ENCODE results near the gene ROR1. TPM values are rescaled to one million over a fixed set of nuclear protein-coding genes. Genes with fewer than 3 reads are reported as not detected.

ROR1 gene
- total RNA-seq, 4 donors from 2014 or later, result 2.6 to 37.6 (median 11.5) TPM

DNA sequence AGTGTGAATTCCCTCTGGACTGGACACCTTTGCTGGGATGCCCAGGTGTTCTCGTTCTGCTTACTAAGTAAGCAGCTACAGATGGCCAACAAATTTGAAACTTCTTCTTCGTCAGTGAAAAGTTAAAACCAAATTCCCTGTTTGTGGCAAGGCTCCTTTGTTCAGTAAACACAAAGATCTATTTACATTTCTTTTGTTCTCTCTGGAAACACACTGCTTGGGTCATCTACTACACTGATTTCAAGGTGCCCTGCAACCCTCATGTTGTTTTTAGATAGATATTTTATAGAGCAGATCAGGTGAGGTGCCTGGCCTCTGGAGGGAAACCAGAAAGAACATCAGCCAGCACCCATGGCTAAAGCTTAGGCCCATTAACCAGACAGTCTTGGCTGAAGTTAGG is 272.4 kb downstream of the ROR1 start:
- DNase-seq, result no peak
- no peaks in the 10 kb centered on the region for H3K27me3 ChIP-seq

DNA sequence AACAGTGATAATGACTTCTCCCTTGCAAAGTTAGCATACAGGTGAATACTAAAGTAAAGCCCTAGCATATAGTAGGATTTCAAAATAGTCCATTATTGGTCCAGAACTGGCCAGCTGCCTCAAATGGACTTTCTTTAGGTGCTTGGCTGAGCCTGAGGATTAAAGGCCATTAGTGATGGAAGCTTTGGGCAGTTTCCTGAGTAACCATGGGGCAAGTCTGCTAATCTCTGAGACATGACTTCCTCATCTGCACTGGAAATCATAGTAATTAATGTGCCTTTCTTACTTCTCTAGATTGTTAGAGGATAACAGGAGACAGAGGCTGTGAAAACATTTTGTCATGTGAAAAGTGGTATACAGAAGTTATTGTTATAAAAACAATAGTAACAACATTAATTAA is 273.1 kb downstream of the ROR1 start:
- H3K4me1 ChIP-seq, result no peaks in the 10 kb centered on the region
- no peaks in the 10 kb centered on the region for H3K9me3 ChIP-seq
- no peak overlapping the region for H3K27ac ChIP-seq
- intact Hi-C loops (cut with DNase I; ENCODE audit: low total_unique reads), result no loop called here
- H3K36me3 ChIP-seq, result no peaks in the 10 kb centered on the region
- no peak overlapping the region for H3K4me3 ChIP-seq
- H3K27me3 ChIP-seq, result no peaks in the 10 kb centered on the region
- TF ChIP-seq POLR2A (IDR thresholded peaks at IDR 0.05), result no peak
- TF ChIP-seq, protein P1, sequence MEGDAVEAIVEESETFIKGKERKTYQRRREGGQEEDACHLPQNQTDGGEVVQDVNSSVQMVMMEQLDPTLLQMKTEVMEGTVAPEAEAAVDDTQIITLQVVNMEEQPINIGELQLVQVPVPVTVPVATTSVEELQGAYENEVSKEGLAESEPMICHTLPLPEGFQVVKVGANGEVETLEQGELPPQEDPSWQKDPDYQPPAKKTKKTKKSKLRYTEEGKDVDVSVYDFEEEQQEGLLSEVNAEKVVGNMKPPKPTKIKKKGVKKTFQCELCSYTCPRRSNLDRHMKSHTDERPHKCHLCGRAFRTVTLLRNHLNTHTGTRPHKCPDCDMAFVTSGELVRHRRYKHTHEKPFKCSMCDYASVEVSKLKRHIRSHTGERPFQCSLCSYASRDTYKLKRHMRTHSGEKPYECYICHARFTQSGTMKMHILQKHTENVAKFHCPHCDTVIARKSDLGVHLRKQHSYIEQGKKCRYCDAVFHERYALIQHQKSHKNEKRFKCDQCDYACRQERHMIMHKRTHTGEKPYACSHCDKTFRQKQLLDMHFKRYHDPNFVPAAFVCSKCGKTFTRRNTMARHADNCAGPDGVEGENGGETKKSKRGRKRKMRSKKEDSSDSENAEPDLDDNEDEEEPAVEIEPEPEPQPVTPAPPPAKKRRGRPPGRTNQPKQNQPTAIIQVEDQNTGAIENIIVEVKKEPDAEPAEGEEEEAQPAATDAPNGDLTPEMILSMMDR (IDR thresholded peaks at IDR 0.05), result no peak
- DNase-seq, result no peak

More for the DNA sequence above, 272.4 kb downstream of the ROR1 start:
- Histone ChIP-seq H3K4me3 (no peak overlapping the region), H3K36me3 (no peaks in the 10 kb centered on the region), H3K4me1 (no peaks in the 10 kb centered on the region), H3K27ac (no peak overlapping the region), H3K9me3 (no peaks in the 10 kb centered on the region)
- no peak for TF ChIP-seq POLR2A (IDR thresholded peaks at IDR 0.05)
- TF ChIP-seq, protein P1 (IDR thresholded peaks at IDR 0.05), result no peak
- intact Hi-C loops (cut with DNase I; ENCODE audit: low total_unique reads), result no loop called here

DNA sequence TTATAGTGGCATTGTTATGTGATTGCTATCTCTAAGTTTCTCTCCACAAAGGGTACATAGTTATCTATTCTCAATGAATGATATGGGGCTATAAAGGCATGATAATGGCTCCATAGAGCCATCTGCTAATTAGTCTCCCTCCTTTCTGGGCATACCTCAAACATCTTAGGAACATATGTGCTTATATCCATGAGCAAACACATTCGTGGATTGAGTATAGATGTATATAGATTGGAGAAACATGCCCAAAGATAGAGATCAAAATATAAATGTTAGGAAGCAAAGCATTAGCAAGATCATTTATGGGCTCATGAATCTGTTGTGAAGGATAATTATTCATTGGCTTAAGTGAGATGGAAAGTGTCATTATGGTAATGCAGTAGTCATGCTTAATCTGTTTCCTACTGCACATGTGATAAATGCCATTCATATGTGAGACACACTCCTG is 273.8 kb downstream of the ROR1 start:
- Histone ChIP-seq H3K27ac (no peak overlapping the region), H3K4me3 (no peak overlapping the region), H3K27me3 (no peaks in the 10 kb centered on the region), H3K36me3 (no peaks in the 10 kb centered on the region), H3K9me3 (no peaks in the 10 kb centered on the region), H3K4me1 (no peaks in the 10 kb centered on the region)
- TF ChIP-seq, protein P1 (IDR thresholded peaks at IDR 0.05), result no peak
- no peak for TF ChIP-seq POLR2A (IDR thresholded peaks at IDR 0.05)
- no peak for DNase-seq
- intact Hi-C loops (cut with DNase I; ENCODE audit: low total_unique reads), result no loop called here

DNA sequence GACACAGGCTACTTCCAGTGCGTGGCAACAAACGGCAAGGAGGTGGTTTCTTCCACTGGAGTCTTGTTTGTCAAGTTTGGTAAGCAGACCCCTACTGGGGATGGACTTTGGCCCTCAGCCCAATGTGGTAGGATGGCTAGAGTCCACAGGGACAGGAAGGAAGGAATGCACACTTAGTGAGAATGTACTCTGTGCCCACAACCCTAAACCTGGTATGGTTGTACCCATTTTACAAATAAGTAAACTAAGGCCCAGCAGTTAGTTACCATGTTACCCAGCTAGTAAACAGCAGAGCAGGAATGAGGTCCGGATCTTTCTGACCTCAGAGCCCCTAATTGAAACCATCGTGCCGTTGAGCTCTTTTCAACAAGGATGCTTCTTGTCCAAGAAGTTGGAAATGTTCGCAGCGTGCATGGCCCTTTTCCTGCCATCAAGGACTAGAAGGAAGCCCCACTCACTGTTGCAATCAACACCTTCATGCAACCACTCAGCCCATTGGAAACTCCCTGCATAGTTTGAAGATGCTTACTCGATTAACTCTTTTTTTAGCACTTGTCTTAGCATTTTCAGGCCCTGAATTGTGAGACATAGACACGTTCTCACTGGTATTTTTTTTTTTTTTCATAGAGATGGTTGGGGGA is 276.2 kb downstream of the ROR1 start:
- no peaks in the 10 kb centered on the region for H3K36me3 ChIP-seq
- H3K4me3 ChIP-seq, result no peak overlapping the region
- no peak for DNase-seq
- no peaks in the 10 kb centered on the region for H3K27me3 ChIP-seq
- no peaks in the 10 kb centered on the region for H3K4me1 ChIP-seq
- no peaks in the 10 kb centered on the region for H3K9me3 ChIP-seq
- H3K27ac ChIP-seq, result no peak overlapping the region
- intact Hi-C loops (cut with DNase I; ENCODE audit: low total_unique reads), result no loop called here
- TF ChIP-seq, protein P1 (IDR thresholded peaks at IDR 0.05), result no peak
- no peak for TF ChIP-seq POLR2A (IDR thresholded peaks at IDR 0.05)

DNA sequence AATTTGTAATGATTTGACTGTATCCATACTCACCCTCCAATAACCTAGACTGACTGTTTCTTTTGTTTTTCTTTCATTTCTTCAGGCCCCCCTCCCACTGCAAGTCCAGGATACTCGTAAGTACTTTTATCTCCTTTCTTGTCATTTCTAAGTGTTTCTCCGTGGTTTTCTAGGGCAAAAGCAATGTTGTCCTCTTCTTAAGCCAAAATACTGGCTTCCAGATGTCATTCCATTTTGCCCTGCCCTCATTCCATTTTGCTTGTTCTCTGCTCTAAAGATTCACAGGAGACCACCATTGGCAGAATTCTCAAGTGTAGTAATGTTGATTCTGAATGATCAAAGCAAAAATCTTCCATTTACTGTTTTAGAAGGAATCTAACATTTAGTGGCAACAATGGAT is 276.8 kb downstream of the ROR1 start:
- H3K4me3 ChIP-seq, result no peak overlapping the region
- no peaks in the 10 kb centered on the region for H3K27me3 ChIP-seq
- H3K9me3 ChIP-seq, result no peaks in the 10 kb centered on the region
- no peak overlapping the region for H3K27ac ChIP-seq
- intact Hi-C loops (cut with DNase I; ENCODE audit: low total_unique reads), result no loop called here
- TF ChIP-seq, protein P1 (IDR thresholded peaks at IDR 0.05), result no peak
- TF ChIP-seq POLR2A (IDR thresholded peaks at IDR 0.05), result no peak
- DNase-seq, result no peak
- no peaks in the 10 kb centered on the region for H3K36me3 ChIP-seq
- H3K4me1 ChIP-seq, result no peaks in the 10 kb centered on the region

Data from uterus (tissue), 4 donors.